ENCODE measurements around the gene GPRC5B.
A peak's percentile ranks its signal among the peaks of the same experiment; 100 is the strongest.

The GPRC5B gene

DNA sequence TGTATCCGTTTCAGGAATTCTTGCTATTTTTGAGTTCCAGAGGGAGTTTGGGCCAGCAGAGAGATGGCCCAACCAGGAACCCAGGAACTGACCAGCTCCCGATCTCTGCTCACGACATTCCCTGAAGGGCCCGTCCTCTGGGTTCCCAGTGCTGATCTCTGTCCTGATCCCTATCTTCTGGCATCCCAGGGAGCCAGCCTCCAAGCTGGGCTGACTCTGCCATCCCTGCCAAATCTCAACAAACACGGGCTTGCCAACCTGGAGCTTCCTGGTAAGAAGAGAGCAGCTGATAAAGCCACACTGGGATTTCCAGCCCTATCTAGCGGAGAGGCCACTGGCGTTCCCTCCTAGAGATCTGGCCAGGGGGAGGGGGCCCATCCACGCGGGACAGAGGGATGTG, 16.2 kb downstream of the GPRC5B start:
- DNase-seq = no peak

DNA sequence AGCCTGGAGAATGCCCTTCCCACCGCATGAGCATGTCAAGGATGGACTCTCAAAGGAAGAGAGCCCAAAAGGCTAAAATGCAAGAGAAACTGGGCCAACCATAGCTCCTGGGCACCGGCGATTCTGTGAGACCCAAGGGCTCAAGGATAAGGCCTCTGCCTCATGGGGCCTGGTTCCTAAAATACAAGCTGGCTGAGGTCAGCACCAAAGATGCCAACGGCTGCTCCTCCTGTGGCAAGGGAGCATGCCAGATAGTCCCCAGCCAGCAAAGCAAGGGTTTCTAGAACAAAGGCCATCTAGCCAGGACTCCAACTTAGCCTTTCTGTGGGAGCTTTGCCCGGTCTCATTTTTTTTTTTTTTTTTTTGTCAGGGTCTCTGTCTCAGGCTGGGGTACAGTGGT, 20.1 kb downstream of the GPRC5B start:
- no peak for DNase-seq

DNA sequence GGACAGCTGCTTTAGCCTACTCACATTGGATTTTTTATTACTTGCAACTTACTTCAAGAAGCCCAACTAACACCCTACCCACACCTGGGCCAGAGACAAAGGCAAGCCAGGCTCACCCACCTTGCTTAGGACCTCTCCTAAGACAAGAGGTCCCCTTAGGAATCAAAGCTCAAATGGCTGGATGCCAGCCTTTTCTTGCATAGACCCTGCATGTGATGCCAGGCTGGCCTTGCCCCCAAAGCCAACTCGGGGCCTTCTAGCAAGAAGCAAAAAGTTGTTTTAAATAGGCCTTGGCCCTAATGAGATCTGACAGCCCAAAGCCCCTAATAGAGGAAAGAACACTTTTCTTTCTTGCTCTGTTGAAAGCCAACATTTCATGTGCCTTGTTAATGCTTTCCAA, 20.7 kb downstream of the GPRC5B start:
- DNase-seq = no peak

DNA sequence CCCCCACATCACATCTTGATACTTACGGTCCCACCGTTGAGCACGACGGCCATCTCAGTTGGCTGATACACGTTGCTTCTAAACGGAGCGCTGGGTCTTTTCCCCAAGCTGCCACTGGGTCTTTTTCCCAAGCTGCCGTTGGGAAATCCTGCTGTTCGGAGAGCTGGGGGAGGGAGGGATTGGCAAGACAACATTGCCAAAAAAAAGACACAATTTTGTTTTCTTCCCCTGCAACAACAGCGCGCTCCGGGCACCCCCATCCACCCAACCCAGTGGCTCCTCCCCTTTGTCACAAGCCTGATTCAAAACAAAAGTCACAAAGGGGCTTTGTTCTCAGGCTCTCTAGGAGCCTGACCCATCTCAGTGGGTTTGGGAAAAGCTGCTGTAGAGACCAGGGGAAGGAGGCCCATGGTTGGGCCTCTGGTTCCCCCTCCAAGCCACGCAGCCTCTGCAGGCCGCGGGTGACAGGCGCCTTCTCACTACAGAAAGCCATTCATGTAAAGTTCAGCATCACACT, 22.8 kb downstream of the GPRC5B start:
- no peak for DNase-seq

DNA sequence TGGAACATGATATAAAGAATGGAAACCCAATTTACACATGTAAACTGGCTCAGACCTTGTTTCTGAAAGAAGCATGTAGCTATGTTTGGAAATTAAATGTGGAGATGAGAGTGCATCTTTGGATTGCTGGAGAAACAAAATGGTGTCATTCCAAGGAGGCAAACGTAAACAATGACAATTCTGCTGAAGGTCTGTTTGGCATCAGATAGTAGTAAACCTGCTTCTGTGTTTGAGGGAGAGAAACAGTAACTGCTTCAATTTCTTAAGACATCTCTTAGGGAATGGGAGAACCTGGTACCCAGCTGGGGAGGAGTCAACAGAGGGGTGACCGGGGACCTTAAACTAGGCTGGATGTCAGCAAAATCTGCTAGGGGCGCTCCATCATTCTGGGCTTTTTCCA, 23.5 kb downstream of the GPRC5B start:
- no peak for DNase-seq

DNA sequence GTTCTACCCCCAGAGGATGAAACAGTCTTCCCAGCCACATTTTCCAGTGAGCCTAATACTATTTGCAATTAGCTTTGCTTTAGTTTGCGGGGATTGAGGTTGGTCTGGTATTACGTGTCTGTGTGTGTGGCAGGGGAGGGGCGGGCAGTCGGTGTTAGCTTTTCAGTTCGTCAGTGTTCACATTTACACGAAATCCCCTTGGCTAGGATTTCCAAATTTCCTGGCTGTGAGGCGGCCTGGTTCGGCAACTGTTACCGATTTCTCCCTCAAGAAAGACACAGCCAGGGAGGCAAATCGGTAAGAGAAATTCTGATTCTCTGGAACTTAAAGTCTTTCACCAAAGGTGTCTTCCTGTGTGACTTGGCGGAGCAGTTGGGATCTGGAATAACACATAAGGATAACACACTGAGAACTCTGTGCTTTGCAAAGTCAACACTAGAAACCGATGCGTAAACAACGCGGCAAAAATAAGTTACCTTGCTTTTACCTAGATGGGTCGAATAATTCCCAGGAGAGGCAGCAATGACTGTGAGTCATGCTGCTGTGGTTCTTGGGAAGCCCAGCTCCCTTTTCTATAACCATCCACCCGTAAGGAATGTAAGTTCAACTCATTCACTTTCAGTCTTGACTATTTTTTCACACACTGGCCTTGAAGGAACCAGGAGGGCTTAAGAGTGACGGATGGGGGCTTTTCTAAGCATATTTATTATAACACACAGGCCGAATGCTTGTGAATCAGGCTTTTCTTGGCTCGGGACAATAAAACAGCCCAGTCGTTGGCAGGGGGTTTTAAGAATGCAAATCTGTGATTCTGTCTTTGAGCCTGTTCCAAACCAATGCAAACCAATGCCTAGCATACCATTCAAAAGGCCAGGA, 24.2 kb downstream of the GPRC5B start:
- peak; percentile 40 for DNase-seq

DNA sequence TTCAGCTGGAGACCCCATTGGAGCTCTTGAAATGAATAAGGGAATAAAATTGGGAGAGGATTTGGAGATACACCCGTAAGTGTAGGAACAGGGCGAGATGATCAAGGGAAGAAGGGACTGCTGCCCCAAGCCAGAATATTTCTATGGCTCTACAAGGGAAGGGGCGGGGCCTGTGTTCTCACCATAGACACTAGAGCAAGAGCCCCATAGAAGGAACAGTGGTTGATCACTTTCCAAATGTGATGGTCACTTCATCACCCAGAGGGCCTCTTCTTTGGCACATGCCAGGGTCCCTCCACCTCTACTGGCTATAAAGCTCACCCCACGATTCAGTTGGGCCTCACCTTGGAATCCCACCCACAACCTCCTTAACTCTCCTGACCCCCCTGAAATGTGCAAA, 25.0 kb downstream of the GPRC5B start:
- DNase-seq = no peak

DNA sequence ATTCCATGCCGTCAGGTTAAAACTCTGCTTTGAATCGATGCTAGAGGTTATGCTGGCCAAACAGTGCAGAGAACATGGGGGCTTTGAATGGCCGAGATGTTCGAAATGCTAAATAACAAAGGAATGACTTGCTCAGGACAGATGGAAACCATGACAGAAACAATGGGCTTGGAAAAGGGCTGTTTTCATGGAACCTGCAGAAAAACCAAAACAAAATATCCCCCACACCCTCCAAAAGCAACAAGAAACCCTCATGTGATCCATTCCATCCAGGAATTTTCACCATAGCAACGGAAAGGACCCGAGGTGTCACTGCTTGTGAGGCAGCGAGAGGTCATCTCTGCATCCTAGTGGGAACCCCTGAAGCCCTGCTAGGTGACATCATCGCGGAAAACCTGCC, 25.5 kb downstream of the GPRC5B start:
- no peak for DNase-seq

DNA sequence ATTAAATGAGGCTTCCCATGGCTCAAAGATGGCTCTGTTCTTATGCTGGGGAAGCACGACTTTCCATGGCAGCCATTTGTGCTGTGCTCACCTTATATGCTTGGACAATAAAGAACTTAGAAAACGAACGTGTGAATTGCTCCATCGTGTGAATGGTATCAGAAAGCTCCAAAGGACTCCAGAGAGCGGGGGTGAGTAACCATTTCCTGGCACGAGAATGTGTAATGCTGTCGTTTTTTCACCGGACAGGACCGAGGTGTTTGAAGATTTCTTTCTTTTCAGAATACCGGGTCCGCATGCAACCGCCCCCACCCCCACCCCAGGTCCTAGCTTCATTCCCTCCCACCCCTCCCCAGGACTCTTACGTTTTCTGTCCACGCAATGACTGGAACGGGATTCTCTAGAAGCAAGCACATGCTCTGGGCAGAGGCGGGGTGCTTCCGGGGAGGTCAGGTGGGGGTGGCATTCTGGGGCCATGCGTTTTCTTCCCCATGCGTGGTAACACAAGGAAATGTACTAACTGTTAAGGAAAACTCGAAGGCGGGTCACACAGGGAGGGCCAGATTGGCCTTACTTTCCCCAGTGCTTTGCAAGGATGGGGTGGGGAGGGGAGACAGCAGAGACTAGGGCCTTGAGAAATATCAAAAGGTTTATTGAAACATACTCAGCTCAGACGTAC, 26.2 kb downstream of the GPRC5B start:
- DNase-seq = no peak

DNA sequence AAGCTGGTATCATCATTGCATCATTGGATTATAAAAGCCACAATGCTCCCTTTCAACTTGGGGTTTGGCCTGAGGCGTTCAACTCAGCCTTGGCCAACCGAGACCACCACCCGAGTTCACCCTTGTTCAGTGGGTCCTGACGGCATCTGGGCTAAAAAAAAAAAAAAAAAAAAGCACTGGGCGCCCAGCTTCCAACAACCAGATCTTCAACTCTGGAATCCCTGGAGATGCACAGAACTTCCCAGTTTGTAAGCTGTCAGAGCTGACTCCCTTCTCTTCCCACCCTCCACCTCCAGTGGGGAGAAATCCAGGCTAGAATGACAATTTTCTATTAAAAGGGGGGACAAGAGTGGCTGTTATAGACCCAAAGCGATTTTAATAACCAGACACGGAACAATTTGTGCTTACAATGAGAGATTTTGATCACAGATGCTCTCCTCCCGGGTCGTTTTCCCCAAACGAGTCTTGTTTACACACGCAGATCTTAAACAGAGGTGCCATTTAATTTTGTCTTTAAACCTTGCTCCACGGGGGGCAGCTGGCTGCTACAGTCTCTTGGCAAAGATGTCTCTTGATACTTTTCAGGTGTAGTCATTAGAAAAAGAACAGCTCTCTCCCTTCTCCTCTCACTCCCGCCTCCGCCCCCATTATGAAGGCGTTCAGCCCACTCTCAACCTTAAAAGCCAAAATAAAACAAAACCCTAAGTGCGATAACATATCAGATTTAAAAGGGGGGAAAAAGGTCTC, 26.9 kb downstream of the GPRC5B start:
- no peak for DNase-seq

DNA sequence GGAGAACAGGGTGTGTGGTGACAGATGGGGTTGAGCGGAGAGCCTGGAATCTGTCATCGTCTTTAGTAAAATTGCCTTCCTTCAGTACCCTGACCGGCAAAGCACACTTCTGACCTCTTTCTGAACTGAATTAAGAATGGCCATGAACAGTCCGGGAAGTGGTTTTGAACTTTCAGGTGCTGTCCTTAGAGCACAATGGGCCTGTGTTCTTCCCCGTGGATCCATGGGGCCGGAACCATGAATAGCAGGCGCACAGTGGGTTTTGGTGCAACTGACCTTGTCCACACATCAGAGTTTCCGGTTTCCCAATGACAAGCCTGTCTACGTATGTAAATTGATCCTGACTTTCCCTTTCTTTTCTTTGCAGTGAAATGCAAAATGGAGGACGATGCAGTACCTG, 28.5 kb downstream of the GPRC5B start:
- DNase-seq = no peak

DNA sequence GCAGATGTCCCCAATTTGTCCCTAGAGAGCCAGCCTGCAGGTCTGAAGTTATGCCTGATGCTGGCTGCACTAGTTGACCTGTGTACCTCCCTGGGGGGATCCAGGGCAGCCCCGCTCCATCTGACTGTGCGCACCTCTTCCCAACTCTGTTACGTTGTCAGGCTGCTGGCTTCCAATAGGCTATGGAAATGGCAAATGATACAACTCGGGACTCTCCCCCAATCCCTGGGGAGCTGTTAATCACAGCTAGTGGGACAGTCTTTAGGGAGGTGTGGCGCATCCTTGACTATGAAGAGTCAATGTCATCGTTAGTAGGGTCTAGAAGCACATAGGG, 30.1 kb downstream of the GPRC5B start:
- no peak for DNase-seq

DNA sequence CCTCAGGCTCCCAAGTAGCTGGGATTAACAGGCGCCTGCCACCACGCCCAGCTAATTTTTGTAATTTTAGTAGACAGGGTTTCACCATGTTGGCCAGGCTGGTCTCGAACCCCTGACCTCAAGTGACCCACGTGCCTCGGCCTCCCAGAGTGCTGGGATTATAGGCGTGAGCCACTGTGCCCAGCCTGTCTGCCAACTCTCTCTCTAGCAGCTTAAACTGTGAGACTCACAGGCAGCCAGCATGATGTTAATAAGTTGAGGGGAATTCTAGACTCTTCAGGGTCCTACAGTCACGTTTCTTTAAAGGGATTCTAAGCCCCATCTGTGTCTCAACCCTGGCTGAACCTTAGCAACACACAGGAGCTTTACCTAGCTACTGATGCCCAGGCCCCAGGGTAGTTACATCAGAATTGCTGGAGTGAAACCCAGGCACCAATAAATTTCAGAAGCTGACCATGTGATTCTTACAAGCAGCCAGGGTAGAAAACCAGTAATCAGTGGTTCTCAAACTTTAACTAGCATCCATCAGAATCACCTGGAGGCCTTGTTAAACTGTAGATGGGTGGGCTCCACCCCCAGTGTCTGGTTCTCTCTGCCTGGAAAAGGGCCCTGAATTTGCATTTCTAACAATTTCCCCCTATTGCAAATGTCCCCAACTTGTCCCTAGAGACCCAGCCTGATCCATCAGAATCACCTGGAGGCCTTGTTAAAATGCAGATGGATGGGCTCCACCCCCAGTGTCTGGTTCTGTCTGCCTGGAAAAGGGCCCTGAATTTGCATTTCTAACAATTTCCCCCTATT, 30.7 kb downstream of the GPRC5B start:
- DNase-seq = no peak

DNA sequence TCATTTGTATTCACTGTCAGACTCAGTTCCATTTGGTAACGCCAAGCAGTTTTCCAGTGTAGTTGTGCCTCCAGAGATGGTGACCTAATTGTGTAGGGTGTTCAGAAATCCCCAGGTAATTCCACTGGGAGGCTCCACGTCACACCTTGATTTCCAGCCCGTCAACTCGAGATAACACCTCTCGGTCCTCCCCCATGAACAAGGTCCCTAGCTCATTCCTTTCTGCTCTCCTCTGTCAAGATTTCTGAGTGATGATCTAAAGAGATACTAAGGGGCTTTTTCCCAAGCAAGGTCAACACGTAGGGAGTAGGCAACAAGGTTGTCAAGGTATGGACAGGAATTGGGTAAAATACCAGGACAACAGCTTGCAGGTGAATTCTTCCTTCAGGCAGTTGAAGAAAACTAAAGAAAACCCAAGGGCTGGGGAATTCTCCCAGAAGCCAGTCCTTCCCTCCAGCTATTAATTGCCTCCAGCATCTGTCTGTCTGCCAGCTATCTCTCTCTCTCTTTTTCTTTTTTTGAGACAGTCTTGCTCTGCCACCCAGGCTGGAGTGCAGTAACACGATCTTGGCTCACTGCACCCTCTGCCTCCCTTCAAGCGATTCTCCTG, 31.4 kb downstream of the GPRC5B start:
- DNase-seq = no peak

DNA sequence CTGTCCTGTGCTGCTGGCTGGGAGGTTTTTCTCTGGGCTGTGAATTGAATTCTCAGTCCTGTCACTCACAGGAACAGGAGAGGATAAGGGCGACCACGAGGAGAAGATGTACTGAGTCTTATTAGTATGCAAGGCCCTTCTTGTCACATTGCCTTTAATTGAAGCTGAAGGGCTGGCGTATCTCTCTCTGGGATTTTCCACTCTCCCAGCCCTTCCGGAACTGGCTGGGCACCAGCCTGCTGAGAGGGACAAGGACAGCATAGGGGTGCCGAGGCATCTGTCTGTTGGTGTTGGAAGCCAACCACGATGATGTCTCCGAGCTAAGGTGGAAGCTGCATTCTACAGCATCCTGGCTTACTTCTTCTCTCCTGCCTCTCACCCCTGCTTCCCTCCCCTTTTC, 33.2 kb downstream of the GPRC5B start:
- no peak for DNase-seq

DNA sequence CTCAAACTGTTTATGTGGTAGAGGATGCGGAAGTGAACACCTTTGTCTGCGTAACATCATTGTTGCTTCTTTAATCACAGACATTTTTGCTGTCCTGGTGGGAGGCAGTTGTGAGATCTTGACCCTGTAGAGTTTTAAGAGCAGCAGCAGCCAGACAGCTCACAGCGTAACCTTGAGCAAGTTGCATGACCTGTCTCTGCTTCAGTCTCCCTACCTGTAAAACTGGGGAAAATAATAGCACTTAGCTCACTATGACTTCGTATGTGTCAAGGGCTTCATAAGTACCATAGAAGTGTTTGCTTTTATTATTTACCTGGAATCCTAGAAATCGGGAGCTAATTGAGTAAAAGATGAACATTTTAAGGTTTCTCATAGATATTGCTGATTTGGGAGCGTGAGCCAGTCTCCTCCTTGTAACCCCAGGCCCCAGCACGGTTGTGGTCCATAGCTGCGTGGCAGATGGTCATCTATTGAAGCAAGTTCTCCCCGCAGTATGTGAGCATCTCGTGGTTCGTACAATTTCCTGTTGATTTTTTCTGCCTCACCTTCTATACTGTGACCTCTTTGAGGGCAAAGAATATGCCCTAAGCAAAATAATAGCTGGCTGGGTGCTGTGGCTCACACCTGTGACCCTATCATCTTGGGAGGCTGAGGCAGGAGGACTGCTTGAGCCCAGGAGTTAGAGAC, 34.4 kb downstream of the GPRC5B start:
- no peak for DNase-seq

DNA sequence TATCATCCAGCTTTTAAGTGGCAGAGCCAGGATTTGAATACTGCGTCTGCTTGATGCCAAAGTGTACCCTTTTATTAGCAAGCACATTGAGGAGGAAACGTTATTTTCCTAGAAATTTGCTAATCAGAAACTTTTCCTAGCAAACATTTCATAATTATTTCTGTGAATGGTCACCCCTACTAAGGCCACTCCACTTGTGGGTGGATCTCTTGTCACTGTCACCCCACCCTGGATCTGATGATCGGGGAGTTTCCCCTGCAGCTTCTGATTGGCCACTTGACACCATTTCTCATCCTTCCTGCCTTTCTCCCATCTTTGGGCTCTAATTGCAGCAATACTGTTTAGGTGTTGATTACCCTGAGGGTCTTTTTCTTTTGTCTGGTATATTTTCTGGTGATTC, 35.9 kb downstream of the GPRC5B start:
- DNase-seq = no peak

DNA sequence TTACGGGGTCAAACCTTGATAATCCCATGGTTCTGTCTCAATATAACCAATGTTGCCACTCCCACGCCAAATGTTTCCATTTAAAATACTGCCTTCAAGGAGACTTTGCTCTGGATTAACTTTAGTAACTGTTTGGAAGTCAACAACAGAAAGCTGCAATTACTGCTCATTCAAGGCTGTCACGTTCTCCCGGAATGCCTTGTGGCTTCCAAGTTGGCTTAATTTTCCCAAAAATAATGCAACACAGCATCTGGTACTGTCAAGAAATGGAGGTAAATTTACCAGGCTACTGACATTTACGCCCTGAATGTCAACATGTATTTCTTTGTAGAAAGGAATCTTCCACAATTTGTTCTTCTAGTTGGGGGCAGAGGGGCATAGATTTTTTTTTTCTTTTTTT, 38.2 kb downstream of the GPRC5B start:
- DNase-seq = no peak

DNA sequence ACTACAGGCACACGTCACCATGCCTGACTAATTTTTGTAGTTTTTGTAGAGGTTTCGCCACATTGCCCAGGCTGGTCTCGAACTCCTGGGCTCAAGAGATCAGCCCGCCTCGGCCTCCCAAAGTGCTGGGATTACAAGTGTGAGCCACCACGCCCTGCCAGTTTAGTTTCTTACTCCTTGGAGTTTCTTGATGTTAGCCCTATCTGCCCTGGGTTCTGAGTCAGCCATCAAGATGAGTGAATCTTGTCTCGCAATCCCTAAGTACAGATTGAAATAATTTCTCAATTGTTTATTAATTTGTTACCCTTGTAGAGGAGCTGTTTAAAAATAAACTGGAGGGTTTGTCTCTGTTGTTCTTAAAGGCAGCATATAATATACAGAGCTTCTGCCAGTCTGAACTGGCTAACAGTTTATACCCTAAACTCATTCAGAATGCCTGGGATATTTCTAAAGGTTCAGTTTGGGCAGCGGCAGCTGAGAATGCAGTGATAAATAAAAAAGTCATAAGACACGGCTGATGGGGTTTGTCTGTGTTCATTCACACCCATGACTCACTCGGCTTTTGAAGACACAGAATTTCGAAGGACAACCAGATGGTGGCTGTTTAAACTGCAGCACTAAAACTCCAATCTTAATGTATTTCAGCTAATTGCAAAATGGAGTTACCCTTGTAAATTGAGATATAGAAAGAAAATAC, 39.6 kb downstream of the GPRC5B start:
- DNase-seq = peak; percentile 58

DNA sequence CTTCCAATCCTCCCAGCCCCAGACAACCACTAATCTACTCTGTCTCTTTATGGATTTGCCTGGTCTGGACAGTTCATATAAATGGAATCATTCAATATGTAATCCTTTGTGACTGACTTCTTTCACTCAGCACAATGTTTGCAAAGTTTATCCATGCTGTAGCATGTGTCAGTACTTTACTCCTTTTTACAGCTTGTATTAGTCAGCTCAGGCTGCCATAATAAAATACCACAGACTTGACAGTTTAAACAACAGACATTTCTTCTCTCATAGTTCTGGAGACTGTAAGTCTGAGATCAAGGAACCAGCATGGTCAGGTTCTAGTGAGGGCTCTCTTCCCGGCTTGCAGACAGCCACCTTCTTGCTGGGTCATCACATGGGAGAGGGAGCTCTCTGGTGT, 41.3 kb downstream of the GPRC5B start:
- peak; percentile 7 for DNase-seq
